Activated CD4-positive, alpha-beta T cell treated with anti-CD3 and anti-CD28 coated beads, Interleukin-2, amount 10 ng/mL, durations not matched to agents 24 days and 14 days (primary cell): ENCODE results near the gene CCDC195. TPM values are rescaled to one million over a fixed set of nuclear protein-coding genes. Genes with fewer than 3 reads are reported as not detected.
A peak's percentile ranks its signal among the peaks of the same experiment; 100 is the strongest.

Source experiments
- DNase-seq: peaks from one replicate; pipeline ENCODE4 v3.0.0; 2022
- H3K27ac Mint-ChIP-seq: one replicate; pipeline ENCODE4 v1.8.0; 2022; ENCODE audit warnings: mild to moderate bottlenecking, mixed read lengths
- H3K27me3 Mint-ChIP-seq: one replicate; pipeline ENCODE4 v1.8.0; 2022; ENCODE audit warnings: mixed read lengths
- H3K36me3 Mint-ChIP-seq: one replicate; pipeline ENCODE4 v1.8.0; 2022; ENCODE audit warnings: low read depth, mild to moderate bottlenecking, mixed read lengths
- H3K4me1 Mint-ChIP-seq: one replicate; pipeline ENCODE4 v1.8.0; 2021; ENCODE audit warnings: mixed read lengths
- H3K4me3 Mint-ChIP-seq: one replicate; pipeline ENCODE4 v1.8.0; 2022; ENCODE audit warnings: mild to moderate bottlenecking, moderate library complexity, mixed read lengths
- H3K9me3 Mint-ChIP-seq: one replicate; pipeline ENCODE4 v1.8.0; 2021; ENCODE audit warnings: mixed read lengths
- intact Hi-C: fragments of 100-400 bp; cut with micrococcal nuclease; formaldehyde crosslinking; loops from one replicate; pipeline ENCODE4 v1.15.1; 2023
- total RNA-seq: library from RNA; stranded (reverse); gene quantifications from 2 replicates; pipeline ENCODE4 v1.2.3, GENCODE V29; 2022

The CCDC195 gene, protein sequence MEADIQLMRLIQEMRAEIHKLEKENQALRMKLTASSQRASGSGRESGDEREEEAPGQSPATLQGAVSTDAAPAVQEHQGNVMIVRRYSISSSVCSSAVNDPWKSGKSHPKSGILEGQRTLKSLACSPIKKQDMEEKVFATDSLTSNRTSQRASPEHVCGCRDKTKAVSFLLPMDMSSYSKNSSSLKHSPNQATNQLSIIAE
- not detected in 2 replicates for total RNA-seq

DNA sequence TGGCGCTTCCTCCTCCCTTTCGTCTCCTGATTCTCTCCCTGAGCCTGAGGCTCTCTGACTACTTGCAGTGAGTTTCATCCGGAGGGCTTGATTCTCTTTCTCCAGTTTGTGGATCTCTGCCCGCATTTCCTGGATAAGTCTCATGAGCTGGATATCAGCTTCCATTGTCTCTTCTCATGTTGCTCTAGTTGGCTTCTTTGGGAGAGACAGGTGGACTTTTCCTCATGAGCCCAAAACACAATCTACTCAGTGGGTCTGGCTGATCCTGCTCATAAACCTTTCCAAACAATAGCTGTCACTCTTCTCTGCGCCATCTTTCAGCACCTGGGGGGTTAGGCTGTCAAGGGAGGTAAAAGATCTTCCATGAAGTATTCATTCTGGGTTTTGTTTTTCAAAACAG lies at the start of gene CCDC195:
TSS of gene CCDC195 (minus strand) at position 165 of the 400 bp plus-strand sequence. CDS start at position 165, 0 bp downstream.
- Mint-ChIP-seq H3K27me3 (no peaks in the 10 kb centered on the region), H3K36me3 (no peaks in the 10 kb centered on the region), H3K4me1 (no peaks in the 10 kb centered on the region), H3K4me3 (no peak within 1 kb of the TSS), H3K27ac (no peak within 1 kb of the TSS), H3K9me3 (no peaks in the 10 kb centered on the region)
- intact Hi-C loops: no loop called here
- no peak for DNase-seq

DNA sequence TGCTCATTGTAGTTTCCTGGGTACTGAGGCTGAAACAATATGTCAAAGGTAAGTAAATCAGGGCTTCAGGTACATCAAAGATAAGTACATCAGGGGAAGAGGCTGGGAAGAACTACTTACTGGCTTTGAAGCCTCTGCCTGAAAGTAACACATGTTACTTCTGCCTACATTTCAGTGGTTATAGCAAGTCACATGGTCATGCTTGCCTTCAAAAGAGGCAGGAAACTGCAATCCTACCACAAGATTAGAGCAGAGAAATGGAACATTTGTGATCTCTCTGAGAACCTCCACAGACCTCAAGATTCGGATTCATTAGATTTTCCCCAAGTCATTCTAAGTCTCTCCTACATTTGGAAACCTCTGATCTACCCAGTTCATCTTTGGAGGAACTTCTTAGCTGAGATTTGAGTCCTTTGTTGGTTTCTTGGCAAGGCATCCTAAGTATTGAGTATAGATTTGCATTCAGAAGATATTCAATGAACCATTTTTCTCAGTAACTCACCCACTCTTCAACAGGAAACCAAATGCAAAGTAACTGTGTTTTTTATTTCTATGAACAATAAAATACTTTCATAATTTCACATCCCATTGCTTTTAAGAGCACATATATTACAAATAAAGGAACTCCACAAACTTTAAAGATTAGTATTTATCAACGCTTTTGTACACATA lies 48.5 kb upstream of the CCDC195 start:
- intact Hi-C loops: no loop called here
- H3K9me3 Mint-ChIP-seq: peaks cover 28% of the 10 kb centered on the region
- peak; percentile 68 for DNase-seq
- H3K27me3 Mint-ChIP-seq: no peaks in the 10 kb centered on the region
- H3K27ac Mint-ChIP-seq: peak overlapping the region; percentile 85
- H3K4me3 Mint-ChIP-seq: no peak overlapping the region
- H3K36me3 Mint-ChIP-seq: peaks cover 95% of the 10 kb centered on the region
- H3K4me1 Mint-ChIP-seq: peaks cover 22% of the 10 kb centered on the region

DNA sequence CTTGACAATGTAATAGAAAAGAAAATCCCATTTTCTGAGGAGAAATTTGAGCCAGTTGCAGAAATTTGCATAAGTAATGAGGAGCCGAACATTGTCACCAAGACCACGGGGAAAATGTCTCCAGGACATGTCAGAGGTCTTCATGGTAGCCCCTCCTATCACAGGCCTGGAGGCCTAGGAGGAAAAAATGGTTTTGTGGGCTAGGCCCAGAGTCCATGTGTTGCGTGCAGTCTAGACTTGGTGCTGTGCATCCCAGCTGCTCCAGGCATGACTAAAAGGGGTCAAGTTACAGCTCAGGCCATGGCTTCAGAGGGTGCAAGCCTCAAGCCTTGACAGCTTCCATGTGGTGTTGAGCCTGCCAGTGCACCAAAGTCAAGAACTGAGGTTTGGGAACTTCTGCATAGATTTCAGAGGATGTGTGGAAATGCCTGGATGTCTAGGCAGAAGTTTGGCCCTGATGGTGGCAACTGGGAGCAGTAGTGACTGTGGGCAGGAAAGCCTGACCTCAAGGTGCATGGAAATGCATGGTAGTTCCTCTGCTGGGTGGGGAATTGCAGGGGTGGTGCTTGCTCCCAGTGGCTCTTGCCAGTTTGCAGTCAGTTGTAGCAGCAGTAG lies 41.9 kb upstream of the CCDC195 start:
- intact Hi-C loops: no loop called here
- H3K27ac Mint-ChIP-seq: no peak overlapping the region
- H3K9me3 Mint-ChIP-seq: peaks cover 33% of the 10 kb centered on the region
- H3K4me1 Mint-ChIP-seq: no peaks in the 10 kb centered on the region
- DNase-seq: no peak
- no peak overlapping the region for H3K4me3 Mint-ChIP-seq
- no peaks in the 10 kb centered on the region for H3K27me3 Mint-ChIP-seq
- H3K36me3 Mint-ChIP-seq: peaks cover 62% of the 10 kb centered on the region

DNA sequence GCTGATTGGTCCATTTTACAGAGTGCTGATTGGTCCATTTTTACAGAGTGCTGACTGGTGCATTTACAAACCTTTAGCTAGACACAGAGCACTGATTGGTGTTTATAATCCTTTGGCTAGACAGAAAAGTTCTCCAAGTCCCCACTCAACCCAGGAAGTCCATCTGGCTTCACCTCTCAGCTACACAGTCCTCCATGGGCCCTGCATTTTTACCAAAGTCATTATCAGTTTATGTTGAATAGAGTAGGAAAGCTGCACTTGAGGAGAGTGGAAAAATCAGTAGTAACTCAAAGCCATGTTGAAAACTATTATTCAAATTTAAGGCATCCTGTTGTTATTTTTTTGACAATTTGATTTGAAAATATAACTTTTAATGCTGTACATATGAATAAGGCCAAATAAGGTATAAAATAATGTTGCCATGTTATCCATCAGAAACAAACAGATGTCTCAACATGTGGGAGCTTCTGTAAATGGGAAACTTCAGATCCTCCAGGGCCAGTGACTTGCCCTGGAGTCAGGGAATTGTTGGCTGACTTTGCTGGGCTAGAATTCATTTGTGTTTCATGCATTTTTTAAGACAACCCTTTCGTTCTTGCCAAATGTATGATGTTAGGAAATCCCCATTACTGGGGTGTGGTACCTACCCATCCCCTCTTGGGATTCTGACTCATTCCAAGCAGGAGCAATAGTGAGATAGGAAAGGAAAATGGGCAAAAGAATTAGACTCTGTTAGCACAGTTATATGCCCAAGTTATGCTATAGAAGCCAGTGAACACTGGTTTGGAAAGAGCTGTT lies 37.8 kb upstream of the CCDC195 start:
- Mint-ChIP-seq H3K36me3 (peaks cover 22% of the 10 kb centered on the region), H3K27me3 (peaks cover 2% of the 10 kb centered on the region), H3K27ac (no peak overlapping the region), H3K9me3 (peaks cover 17% of the 10 kb centered on the region), H3K4me3 (no peak overlapping the region), H3K4me1 (no peaks in the 10 kb centered on the region)
- intact Hi-C loops: no loop called here
- no peak for DNase-seq

DNA sequence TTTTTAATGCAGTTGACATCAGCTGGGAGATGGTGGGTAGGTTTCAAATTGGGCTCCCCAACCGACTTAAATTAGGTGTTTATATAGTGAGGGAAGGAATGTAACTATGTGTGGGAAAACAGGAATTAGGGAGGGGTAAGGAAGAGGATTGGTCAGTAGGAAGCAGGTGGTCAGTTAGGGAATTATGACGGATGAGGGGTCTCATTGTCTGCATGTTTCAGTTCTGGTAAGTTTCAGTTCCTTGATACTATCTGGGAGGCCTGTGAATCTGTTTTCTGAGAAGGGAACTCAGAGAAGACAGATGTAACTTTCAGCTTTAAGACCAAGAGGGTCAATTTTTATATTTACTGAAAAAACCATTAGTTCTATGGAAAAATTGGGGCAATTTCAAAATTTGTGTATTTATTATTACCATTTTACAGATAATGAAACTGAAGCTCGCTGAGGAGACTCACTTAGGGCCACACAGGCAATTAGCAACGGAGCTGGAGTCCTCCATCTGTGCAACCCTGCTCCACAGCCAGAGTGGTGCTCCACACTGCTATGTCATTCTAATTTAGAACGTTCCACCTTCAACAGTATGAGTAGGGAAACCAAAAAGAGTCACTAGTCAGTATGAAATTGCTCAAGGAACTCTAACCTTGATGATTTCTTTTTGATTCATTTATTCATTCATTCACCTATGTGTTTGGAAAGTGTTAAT lies 36.0 kb upstream of the CCDC195 start:
- H3K27ac Mint-ChIP-seq: no peak overlapping the region
- peaks cover 4% of the 10 kb centered on the region for H3K36me3 Mint-ChIP-seq

DNA sequence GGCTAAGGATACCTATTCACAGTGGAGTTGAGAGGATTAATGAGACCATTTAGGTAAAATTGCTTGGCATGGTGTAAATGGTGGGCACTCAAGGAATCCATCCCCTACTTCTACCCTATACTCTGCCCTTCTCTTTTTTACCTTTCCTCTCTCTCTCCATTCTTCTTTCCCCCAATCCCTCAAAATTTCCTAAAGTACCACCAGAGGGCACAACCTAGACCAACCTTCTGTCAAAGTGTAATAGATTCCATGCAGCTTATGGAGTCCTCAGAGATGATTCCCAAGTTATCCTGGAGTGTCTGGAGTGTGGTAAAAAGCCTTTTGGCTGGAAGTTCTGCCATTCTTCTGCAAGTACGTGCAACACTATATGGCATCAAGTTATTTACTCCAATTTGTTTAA lies 33.0 kb upstream of the CCDC195 start:
- peaks cover 3% of the 10 kb centered on the region for H3K27me3 Mint-ChIP-seq
- no peak for DNase-seq
- H3K27ac Mint-ChIP-seq: no peak overlapping the region
- no peaks in the 10 kb centered on the region for H3K36me3 Mint-ChIP-seq
- intact Hi-C loops: no loop called here
- no peaks in the 10 kb centered on the region for H3K4me1 Mint-ChIP-seq
- no peak overlapping the region for H3K4me3 Mint-ChIP-seq
- peaks cover 4% of the 10 kb centered on the region for H3K9me3 Mint-ChIP-seq

More for the DNA sequence above, 36.0 kb upstream of the CCDC195 start:
- Mint-ChIP-seq H3K4me1 (no peaks in the 10 kb centered on the region), H3K4me3 (no peak overlapping the region), H3K9me3 (peaks cover 9% of the 10 kb centered on the region), H3K27me3 (peaks cover 3% of the 10 kb centered on the region)
- no peak for DNase-seq
- intact Hi-C loops: no loop called here

DNA sequence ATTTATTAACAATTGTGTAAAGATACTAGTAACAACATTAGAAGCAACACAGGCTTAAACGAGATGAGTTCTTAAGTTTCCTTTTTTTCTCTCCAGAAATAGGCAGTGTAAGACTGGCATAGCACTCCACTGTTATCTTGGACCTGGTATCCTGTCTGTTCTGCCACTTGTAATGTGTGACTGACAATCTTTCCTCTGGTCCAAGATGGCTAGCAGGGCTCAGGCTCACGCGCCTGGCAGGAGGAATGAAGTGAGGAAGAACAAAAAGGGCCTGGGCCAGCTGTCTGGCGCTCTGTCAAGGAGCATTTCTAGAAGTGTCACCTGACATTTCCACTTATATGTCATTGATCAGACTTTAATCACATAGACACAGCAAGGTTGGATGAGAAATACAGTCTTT lies 31.6 kb upstream of the CCDC195 start:
- H3K27me3 Mint-ChIP-seq: peaks cover 3% of the 10 kb centered on the region
- H3K27ac Mint-ChIP-seq: no peak overlapping the region
- no peak for DNase-seq

DNA sequence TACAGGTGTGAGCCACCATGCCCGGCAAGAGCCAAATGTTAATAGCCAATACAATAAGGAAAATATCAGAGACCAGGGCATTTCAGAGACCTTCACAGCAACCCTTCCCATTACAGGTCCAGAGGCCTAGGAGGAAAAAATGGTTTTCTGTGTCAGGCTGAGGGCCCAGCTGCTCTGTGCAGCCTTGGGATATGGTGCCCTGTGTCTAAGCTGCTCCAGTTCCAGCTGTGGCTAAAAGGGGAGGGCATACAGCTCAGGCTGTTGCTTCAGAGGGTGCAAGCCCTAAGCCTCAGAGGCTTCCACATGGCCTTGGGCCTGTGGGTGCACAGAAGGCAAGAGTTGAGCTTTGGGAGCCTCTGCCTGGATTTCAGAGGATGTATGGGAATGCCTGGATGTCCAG lies 20.1 kb upstream of the CCDC195 start:
- intact Hi-C loops: no loop called here
- DNase-seq: no peak
- no peaks in the 10 kb centered on the region for H3K36me3 Mint-ChIP-seq
- H3K4me3 Mint-ChIP-seq: no peak overlapping the region
- no peaks in the 10 kb centered on the region for H3K27me3 Mint-ChIP-seq
- H3K27ac Mint-ChIP-seq: no peak overlapping the region
- H3K9me3 Mint-ChIP-seq: peaks cover 24% of the 10 kb centered on the region
- H3K4me1 Mint-ChIP-seq: no peaks in the 10 kb centered on the region

More for the DNA sequence above, 31.6 kb upstream of the CCDC195 start:
- no peak overlapping the region for H3K4me3 Mint-ChIP-seq
- peaks cover 4% of the 10 kb centered on the region for H3K9me3 Mint-ChIP-seq
- no peaks in the 10 kb centered on the region for H3K36me3 Mint-ChIP-seq
- H3K4me1 Mint-ChIP-seq: no peaks in the 10 kb centered on the region
- intact Hi-C loops: no loop called here

DNA sequence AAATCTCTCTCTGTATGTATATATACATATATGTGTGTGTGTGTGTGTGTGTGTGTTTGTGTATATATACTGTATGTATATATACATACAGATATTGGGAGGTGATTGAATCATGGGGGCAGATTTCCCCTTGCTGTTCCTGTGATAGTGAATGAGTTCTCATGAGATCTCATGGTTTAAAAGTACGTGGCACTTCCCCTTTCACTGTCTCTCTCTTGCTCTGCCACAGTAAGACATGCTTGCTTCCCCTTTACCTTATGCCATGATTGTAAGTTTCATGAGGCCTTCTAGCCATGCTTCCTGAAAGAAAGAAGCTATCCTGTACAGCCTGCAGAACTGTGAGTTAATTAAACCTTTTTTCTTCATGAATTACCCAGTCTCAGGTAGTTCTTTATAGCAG lies 18.8 kb upstream of the CCDC195 start:
- H3K4me1 Mint-ChIP-seq: no peaks in the 10 kb centered on the region
- H3K9me3 Mint-ChIP-seq: peaks cover 24% of the 10 kb centered on the region
- peaks cover 2% of the 10 kb centered on the region for H3K27me3 Mint-ChIP-seq
- no peak overlapping the region for H3K4me3 Mint-ChIP-seq
- H3K36me3 Mint-ChIP-seq: no peaks in the 10 kb centered on the region
- no peak overlapping the region for H3K27ac Mint-ChIP-seq
- intact Hi-C loops: no loop called here
- DNase-seq: no peak

DNA sequence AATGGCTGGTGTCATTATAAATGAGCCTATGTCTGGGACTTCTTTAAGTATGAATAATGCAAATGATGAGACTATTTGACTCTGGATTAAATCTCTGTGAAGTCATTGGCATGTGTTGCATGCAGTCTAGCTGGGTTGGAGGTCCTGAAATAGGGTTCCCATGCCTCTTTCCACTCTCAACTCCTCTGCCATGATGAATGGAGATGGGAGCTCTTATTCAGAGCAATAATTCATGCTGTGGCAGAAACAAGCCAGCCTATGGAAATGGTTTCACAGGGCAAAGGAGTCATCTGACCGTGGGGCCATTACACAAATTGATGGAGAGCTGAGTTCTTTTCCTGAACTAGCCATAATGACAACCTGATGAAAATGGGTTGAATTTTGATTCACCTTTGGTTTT lies 15.5 kb upstream of the CCDC195 start:
- no peak for DNase-seq
- H3K4me1 Mint-ChIP-seq: no peaks in the 10 kb centered on the region
- peaks cover 4% of the 10 kb centered on the region for H3K27me3 Mint-ChIP-seq
- H3K4me3 Mint-ChIP-seq: no peak overlapping the region
- H3K27ac Mint-ChIP-seq: no peak overlapping the region
- peaks cover 14% of the 10 kb centered on the region for H3K9me3 Mint-ChIP-seq
- intact Hi-C loops: no loop called here
- no peaks in the 10 kb centered on the region for H3K36me3 Mint-ChIP-seq

DNA sequence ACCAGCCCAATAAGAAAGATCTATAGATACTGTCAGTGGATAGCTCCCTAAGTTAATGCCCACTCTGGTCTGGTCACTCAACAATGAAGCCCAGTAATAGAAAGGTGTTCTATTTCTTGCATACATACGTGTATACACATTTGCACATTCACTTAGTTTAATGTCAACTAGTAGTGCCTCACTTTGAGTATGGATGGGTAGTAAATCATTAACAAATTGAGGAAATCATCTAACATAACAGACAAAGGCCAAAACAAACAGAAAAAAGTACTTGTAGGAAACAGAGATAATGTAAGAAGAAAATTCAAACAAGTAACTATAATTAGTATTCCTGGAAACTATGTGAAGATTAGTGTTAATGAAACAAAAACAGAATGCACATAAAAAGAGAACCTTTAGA lies 13.3 kb upstream of the CCDC195 start:
- peaks cover 7% of the 10 kb centered on the region for H3K27me3 Mint-ChIP-seq
- H3K36me3 Mint-ChIP-seq: no peaks in the 10 kb centered on the region
- H3K4me3 Mint-ChIP-seq: no peak overlapping the region
- no peak overlapping the region for H3K27ac Mint-ChIP-seq
- intact Hi-C loops: no loop called here
- H3K4me1 Mint-ChIP-seq: no peaks in the 10 kb centered on the region
- H3K9me3 Mint-ChIP-seq: peaks cover 13% of the 10 kb centered on the region
- DNase-seq: no peak

DNA sequence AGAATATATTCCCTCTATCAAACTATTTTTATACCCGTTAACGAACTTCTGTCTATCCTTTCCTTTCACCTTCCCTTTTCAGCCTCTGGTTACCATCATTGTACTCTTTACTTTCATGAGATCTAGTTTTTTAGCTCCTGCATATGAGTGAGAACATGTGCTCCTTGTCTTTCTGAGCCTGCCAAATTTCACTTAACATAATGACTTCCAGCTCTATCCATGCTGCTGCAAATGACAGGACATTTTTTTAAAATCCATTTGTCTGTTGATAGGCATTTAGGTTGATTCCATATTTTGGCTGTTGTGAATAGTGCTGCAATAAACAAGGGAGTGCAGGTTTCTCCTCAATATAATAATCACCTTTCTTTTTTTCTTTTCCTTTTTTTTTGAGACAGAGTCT lies 8.2 kb upstream of the CCDC195 start:
- Mint-ChIP-seq H3K36me3 (no peaks in the 10 kb centered on the region), H3K27ac (no peak overlapping the region), H3K4me1 (no peaks in the 10 kb centered on the region), H3K27me3 (peaks cover 5% of the 10 kb centered on the region), H3K9me3 (peaks cover 13% of the 10 kb centered on the region), H3K4me3 (no peak overlapping the region)
- intact Hi-C loops: no loop called here
- no peak for DNase-seq

DNA sequence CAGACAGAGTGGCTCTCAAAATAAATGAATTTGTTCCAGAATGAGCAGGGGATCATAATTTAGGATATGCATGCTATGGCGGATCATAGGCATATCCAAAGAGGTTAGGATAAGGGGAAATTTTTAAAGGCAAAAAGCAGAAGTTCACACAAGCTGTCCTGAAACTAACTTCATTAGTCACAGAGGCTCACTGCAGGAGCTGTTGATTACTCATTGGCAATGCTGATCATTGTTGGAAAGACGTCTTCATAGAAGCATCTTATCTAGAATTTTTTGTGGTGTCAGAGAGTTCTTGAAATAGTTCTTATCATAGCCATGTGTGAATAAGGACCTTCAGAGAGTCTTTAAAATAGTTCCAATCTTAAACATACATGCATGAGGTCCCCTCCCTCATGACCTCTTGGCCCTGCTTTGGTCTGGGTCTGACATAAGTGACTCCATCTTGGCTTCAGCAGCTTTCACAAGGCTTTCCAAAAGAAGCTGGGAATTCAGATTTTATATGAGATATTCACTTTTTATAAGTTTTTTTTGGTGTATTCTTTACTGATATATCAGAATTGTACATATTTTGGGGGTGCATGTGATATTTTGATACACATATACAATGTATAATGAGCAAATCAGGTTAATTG lies 7.5 kb upstream of the CCDC195 start:
- intact Hi-C loops: no loop called here
- peaks cover 13% of the 10 kb centered on the region for H3K9me3 Mint-ChIP-seq
- H3K27me3 Mint-ChIP-seq: peaks cover 5% of the 10 kb centered on the region

More for the DNA sequence above, 7.5 kb upstream of the CCDC195 start:
- H3K27ac Mint-ChIP-seq: no peak overlapping the region
- H3K4me3 Mint-ChIP-seq: no peak overlapping the region
- no peaks in the 10 kb centered on the region for H3K4me1 Mint-ChIP-seq
- H3K36me3 Mint-ChIP-seq: no peaks in the 10 kb centered on the region
- DNase-seq: no peak
